Stimulated activated CD8-positive, alpha-beta memory T cell treated with anti-CD3 and anti-CD28 coated beads, Interleukin-7, amount 100 ng/mL, for 24 hours (primary cell): Measurements from ENCODE around the gene SRSF6.
"Not testable (repeated sequence)": the region's sequence is repeated elsewhere in the genome, so short reads cannot be mapped to it uniquely, and the experiment has no call there.

Source experiments
- DNase-seq: peaks from one replicate; pipeline ENCODE4 v3.0.0-alpha.2; 2020; ENCODE audit warnings: low read depth

Gene SRSF6

GRCh38 chr20:43477193-43477592 is 19.5 kb downstream of the SRSF6 start:
- DNase-seq: no peak

- DNase-seq: no peak
These were observed 19.9 kb downstream of the SRSF6 start for GRCh38 chr20:43477619-43478018.

GRCh38 chr20:43490038-43490437 is 32.3 kb downstream of the SRSF6 start:
- no peak for DNase-seq

GRCh38 chr20:43492101-43492500 is 34.4 kb downstream of the SRSF6 start:
- no peak for DNase-seq

- no peak for DNase-seq
These were observed 37.7 kb downstream of the SRSF6 start for GRCh38 chr20:43495388-43495787.

- not testable (repeated sequence) for DNase-seq
These were observed 44.3 kb downstream of the SRSF6 start for GRCh38 chr20:43502021-43502420.

- no peak for DNase-seq
These were observed 48.5 kb downstream of the SRSF6 start for GRCh38 chr20:43506238-43506637.

- DNase-seq: no peak
These were observed 49.7 kb downstream of the SRSF6 start, which contains the start of gene L3MBTL1 for GRCh38 chr20:43507150-43508080. TSS of gene L3MBTL1 (plus strand) at chr20:43507697. CDS start at chr20:43513504, 5,807 bp downstream.

GRCh38 chr20:43508106-43508505 is 50.4 kb downstream of the SRSF6 start:
- no peak for DNase-seq

GRCh38 chr20:43508604-43509040 is 50.9 kb downstream of the SRSF6 start:
- no peak for DNase-seq

GRCh38 chr20:43511879-43512278 is 54.2 kb downstream of the SRSF6 start:
- DNase-seq: no peak

- no peak for DNase-seq
These were observed 55.8 kb downstream of the SRSF6 start for GRCh38 chr20:43513372-43513930.
